ENCODE measurements around the gene ZSWIM1. TPM values are rescaled to one million over a fixed set of nuclear protein-coding genes. Genes with fewer than 3 reads are reported as not detected.

ZSWIM1 gene
- total and polyA plus RNA-seq, 2 donors (not counting 1 experiment from before 2014, with no cell fraction given), result 5.4 to 15.7 TPM

- H2AFZ ChIP-seq (ENCODE audit: insufficient read depth, low read depth, low read length, poor library complexity, severe bottlenecking), result no peak overlapping the region
- peaks cover 33% of the 10 kb centered on the region for H3K27me3 Mint-ChIP-seq
- H3K9me3 ChIP-seq (ENCODE audit: control extremely low read depth in 1 of 3, control insufficient read depth in 2 of 3, insufficient read depth in 1 of 3, low read length in 2 of 3), result no peaks in the 10 kb centered on the region
- no peaks in the 10 kb centered on the region for H4K20me1 ChIP-seq (ENCODE audit: control insufficient read depth, insufficient read depth, low read length, poor library complexity, severe bottlenecking)
- H3K9me3 Mint-ChIP-seq (ENCODE audit: insufficient read depth), result no peaks in the 10 kb centered on the region
- no peak overlapping the region for H3K27ac Mint-ChIP-seq
- no peaks in the 10 kb centered on the region for H3K4me1 Mint-ChIP-seq
- H3K27ac ChIP-seq (ENCODE audit: low read length in 2 of 2), result no peak overlapping the region
- no peak overlapping the region for H3K9ac ChIP-seq (ENCODE audit: low read length)
- ChIA-PET POLR2A (no interaction called here), CTCF (interaction anchor here (0.6 to 0.9 kb wide), 2 partner anchors 15 to 94 kb away, joined by 3 to 5 read pairs; no protein-coding TSS in a partner anchor)
- no peaks in the 10 kb centered on the region for H3K36me3 ChIP-seq (replicated peaks in 1 of 2; ENCODE audit: control extremely low read depth in 1 of 2, control insufficient read depth in 1 of 2, extremely low read depth in 1 of 2, insufficient read depth in 2 of 2, low read length in 1 of 2)
- ATAC-seq (ENCODE audit: low read depth), result no peak
- peaks cover 0 to 28% (median 2%) of the 10 kb centered on the region in 4 experiments for H3K27me3 ChIP-seq (replicated peaks in 1 of 4; ENCODE audit: control extremely low read depth in 1 of 4, control insufficient read depth in 3 of 4, insufficient read depth in 4 of 4, low read length in 3 of 4)
- no peak overlapping the region for H3K4me3 ChIP-seq (ENCODE audit: control extremely low read depth in 1 of 5, extremely low read depth in 1 of 5, insufficient read depth in 1 of 5, low read depth in 2 of 5, low read length in 4 of 5)
- no peak overlapping the region for H3K4me3 Mint-ChIP-seq
- no peak for TF ChIP-seq EZH2 (IDR thresholded peaks at IDR 0.05; ENCODE audit: borderline replicate concordance, insufficient read depth, low read depth, low read length, poor library complexity, severe bottlenecking)
- TF ChIP-seq CTCF (IDR thresholded peaks at IDR 0.05), result no peak
- H3K4me2 ChIP-seq (replicated peaks; ENCODE audit: low read depth, low read length, poor library complexity, severe bottlenecking), result no peak overlapping the region
- intact Hi-C loops (cut with micrococcal nuclease), result no loop called here
- H3K4me1 ChIP-seq (ENCODE audit: control insufficient read depth in 2 of 2, insufficient read depth in 2 of 2, low read length in 2 of 2), result no peaks in the 10 kb centered on the region
- DNase-seq, result no peak
- WGBS (ENCODE audit: insufficient coverage), result 86% methylated on average over 9 of the region's 11 CpGs
- no peaks in the 10 kb centered on the region for H3K79me2 ChIP-seq (ENCODE audit: control insufficient read depth, insufficient read depth, low read length)
Measured at GRCh38 chr20:45919542-45920399, 38.7 kb downstream of the ZSWIM1 start.
